OCI-LY3 (cell line): ENCODE data around the gene RALGAPB.

ENCODE experiments used
- H2AFZ ChIP-seq: fragments of 200-600, 300-600 bp; shearing (Covaris generic); 2 replicates; pipeline ENCODE4 v1.6.0; 2014; ENCODE audit warnings: antibody characterized with exemption, low read depth, low read length
- H3K27ac ChIP-seq: fragments of 200-600, 300-600 bp; sonication (generic); 2 replicates; pipeline ENCODE4 v1.5.1; 2014; ENCODE audit warnings: mild to moderate bottlenecking, low read length, moderate library complexity, mixed read lengths
- H3K27me3 ChIP-seq: fragments of 200-600, 300-600 bp; sonication (generic); 2 replicates; pipeline ENCODE4 v1.6.1; 2014; ENCODE audit warnings: low read depth, low read length, mixed read lengths
- H3K36me3 ChIP-seq: fragments of 200-600, 300-600 bp; sonication (generic); replicated peaks from 2 replicates; pipeline ENCODE3; 2014; ENCODE audit warnings: low read depth, low read length, mixed read lengths
- H3K4me1 ChIP-seq: fragments of 300-600, 200-600 bp; sonication (generic); 2 replicates; pipeline ENCODE4 v1.6.1; 2014; ENCODE audit warnings: low read length, mixed read lengths
- H3K4me2 ChIP-seq: fragments of 200-600, 300-600 bp; sonication (generic); 2 replicates; pipeline ENCODE4 v1.6.1; 2014; ENCODE audit warnings: low read length, mixed read lengths
- H3K4me3 ChIP-seq: fragments of 300-600, 200-600 bp; sonication (generic); 2 replicates; pipeline ENCODE4 v1.5.1; 2014; ENCODE audit warnings: antibody characterized with exemption, mild to moderate bottlenecking, low read length, moderate library complexity
- H3K79me2 ChIP-seq: fragments of 300-600, 200-600 bp; shearing (Covaris generic); 2 replicates; pipeline ENCODE4 v1.6.1; 2014; ENCODE audit warnings: mild to moderate bottlenecking, low read length, mixed read lengths
- H3K9ac ChIP-seq: fragments of 300-600, 200-600 bp; shearing (Covaris generic); 2 replicates; pipeline ENCODE4 v1.6.0; 2014; ENCODE audit warnings: mild to moderate bottlenecking, low read length, moderate library complexity
- H3K9me3 ChIP-seq: fragments of 200-600, 300-600 bp; shearing (Covaris generic); 2 replicates; pipeline ENCODE4 v1.6.1; 2014; ENCODE audit warnings: low read length, mixed read lengths; ENCODE audit not compliant: insufficient read depth
- H4K20me1 ChIP-seq: fragments of 200-600, 300-600 bp; sonication (generic); 2 replicates; pipeline ENCODE4 v1.6.1; 2016; ENCODE audit warnings: low read length, mixed read lengths; ENCODE audit not compliant: insufficient read depth
- EZH2phosphoT487 ChIP-seq: fragments of 200-600 bp; shearing (Covaris generic); IDR thresholded peaks from 2 replicates; pipeline ENCODE4 v1.6.1; 2018; ENCODE audit warnings: antibody characterized with exemption, mixed run types, low read depth
- TF ChIP-seq, protein P1 (sequence below): fragments of 200-600, 300-600 bp; sonication (generic); IDR thresholded peaks from 2 replicates; pipeline ENCODE4 v1.5.1; 2014; ENCODE audit warnings: antibody characterized with exemption, low read length, low read depth

Gene RALGAPB

DNA sequence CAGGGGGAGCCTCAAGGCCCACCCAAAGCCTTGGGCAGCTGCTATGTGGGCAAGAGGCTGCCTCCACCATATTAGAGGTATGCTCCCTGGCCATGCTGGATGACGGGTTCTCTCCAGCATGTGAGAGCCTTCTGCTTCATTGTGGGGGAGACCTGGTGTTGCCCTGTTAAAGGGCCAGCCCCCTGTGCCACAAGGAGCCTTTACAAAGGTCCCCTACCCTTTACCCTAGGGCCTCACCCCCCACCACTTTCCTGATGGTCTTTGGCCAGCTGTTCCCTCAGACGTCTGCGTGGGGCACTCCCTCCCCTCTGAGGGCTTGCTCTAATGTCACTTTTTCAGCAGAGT, 113.5 kb downstream of the RALGAPB start:
- Histone ChIP-seq H4K20me1 (no peaks in the 10 kb centered on the region; the same call in 1 of the 2 replicates), H3K4me3 (no peak overlapping the region), H3K36me3 (no peaks in the 10 kb centered on the region), H3K27ac (no peak overlapping the region), H2AFZ (no peak overlapping the region), H3K4me1 (no peaks in the 10 kb centered on the region), H3K9ac (no peak overlapping the region), H3K4me2 (no peak overlapping the region), H3K79me2 (no peaks in the 10 kb centered on the region), H3K27me3 (no peaks in the 10 kb centered on the region), H3K9me3 (no peaks in the 10 kb centered on the region)
- no peak for TF ChIP-seq EZH2phosphoT487
- TF ChIP-seq, protein P1, sequence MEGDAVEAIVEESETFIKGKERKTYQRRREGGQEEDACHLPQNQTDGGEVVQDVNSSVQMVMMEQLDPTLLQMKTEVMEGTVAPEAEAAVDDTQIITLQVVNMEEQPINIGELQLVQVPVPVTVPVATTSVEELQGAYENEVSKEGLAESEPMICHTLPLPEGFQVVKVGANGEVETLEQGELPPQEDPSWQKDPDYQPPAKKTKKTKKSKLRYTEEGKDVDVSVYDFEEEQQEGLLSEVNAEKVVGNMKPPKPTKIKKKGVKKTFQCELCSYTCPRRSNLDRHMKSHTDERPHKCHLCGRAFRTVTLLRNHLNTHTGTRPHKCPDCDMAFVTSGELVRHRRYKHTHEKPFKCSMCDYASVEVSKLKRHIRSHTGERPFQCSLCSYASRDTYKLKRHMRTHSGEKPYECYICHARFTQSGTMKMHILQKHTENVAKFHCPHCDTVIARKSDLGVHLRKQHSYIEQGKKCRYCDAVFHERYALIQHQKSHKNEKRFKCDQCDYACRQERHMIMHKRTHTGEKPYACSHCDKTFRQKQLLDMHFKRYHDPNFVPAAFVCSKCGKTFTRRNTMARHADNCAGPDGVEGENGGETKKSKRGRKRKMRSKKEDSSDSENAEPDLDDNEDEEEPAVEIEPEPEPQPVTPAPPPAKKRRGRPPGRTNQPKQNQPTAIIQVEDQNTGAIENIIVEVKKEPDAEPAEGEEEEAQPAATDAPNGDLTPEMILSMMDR, result no peak

DNA sequence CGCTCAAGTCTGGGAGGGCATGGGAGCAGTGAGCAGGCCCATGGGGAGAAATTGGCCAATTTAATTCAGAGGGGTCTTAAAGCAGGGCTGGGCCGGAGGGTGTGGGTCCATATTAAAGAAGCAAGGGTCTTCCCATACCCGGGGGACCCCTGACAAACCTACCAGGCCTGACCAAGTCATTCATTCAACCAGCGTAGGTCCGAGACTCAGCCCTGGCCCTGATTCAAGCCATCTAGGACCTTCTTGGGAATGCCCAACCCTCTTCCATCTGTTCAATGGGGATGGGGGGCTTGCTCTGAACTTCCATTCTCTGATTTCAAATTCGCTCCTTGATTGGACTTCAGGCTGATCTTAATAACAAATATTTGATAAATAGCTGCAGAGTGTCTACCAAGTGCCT, 115.7 kb downstream of the RALGAPB start:
- Histone ChIP-seq H3K4me2 (no peak overlapping the region), H3K9me3 (no peaks in the 10 kb centered on the region), H2AFZ (no peak overlapping the region), H3K4me3 (no peak overlapping the region), H3K27me3 (no peaks in the 10 kb centered on the region), H3K36me3 (no peaks in the 10 kb centered on the region), H3K4me1 (peaks cover 2% of the 10 kb centered on the region; the same call in 1 of the 2 replicates), H3K9ac (no peak overlapping the region), H3K27ac (no peak overlapping the region), H3K79me2 (no peaks in the 10 kb centered on the region), H4K20me1 (no peaks in the 10 kb centered on the region; the same call in 1 of the 2 replicates)
- TF ChIP-seq, protein P1, result no peak
- no peak for TF ChIP-seq EZH2phosphoT487

DNA sequence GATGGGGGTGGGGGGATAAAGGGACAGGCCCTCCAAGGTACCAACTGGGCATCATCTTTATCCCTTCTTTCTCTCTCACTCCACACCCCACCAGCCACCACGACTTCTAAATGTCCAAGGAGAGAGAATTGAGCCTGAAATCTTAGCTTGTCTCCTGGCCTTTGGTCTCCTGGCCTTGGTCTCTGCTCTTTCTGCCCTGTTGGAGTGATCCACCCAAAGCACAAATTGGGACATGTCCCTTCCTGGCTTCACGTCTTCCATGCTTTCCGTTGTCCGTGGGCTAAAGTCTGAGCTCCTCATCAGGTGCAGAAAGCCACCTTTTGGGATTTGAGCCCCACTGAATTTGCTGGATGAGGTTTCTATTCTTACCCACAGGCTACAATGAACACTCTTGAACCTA, 116.7 kb downstream of the RALGAPB start:
- no peak overlapping the region for H3K27ac ChIP-seq
- H3K9me3 ChIP-seq, result no peaks in the 10 kb centered on the region
- no peak overlapping the region for H3K4me2 ChIP-seq
- no peak overlapping the region for H2AFZ ChIP-seq
- no peaks in the 10 kb centered on the region for H3K79me2 ChIP-seq
- peaks cover 2% of the 10 kb centered on the region; the same call in 1 of the 2 replicates for H3K4me1 ChIP-seq
- no peaks in the 10 kb centered on the region for H3K27me3 ChIP-seq
- no peaks in the 10 kb centered on the region for H3K36me3 ChIP-seq
- TF ChIP-seq EZH2phosphoT487, result no peak
- no peak overlapping the region for H3K9ac ChIP-seq
- H3K4me3 ChIP-seq, result no peak overlapping the region
- no peaks in the 10 kb centered on the region; the same call in 1 of the 2 replicates for H4K20me1 ChIP-seq

DNA sequence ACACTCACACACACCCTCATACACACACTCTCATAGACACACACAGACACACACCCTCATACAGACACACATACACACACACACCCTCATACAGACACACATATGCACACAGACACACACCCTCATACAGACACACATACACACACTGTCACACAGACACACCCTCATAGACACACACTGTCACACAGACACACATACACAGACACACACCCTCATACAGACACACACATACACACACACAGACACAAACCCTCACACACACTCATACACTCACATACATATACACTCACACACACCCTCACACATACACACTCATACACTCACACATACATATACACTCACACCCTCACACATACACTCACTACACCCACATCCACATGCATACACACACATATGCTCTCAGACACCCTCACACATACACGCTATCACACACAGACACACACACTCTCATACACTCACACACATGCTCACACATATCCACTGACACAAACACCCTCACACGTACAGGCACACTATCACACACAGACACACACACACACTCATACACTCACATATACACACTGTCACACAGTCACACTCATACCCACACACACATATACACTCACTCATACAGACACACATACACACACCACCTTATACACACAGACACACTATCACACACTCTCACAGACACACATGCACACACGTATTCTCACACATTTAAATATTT, 117.5 kb downstream of the RALGAPB start:
- Histone ChIP-seq H3K9ac (no peak overlapping the region), H3K4me2 (no peak overlapping the region), H3K9me3 (no peaks in the 10 kb centered on the region), H3K27me3 (no peaks in the 10 kb centered on the region), H4K20me1 (no peaks in the 10 kb centered on the region; the same call in 1 of the 2 replicates), H3K79me2 (no peaks in the 10 kb centered on the region), H3K27ac (no peak overlapping the region), H3K4me3 (no peak overlapping the region), H3K4me1 (peaks cover 2% of the 10 kb centered on the region; the same call in 1 of the 2 replicates), H3K36me3 (no peaks in the 10 kb centered on the region), H2AFZ (no peak overlapping the region)
- TF ChIP-seq, protein P1, result no peak
